GM19452 (cell line): ENCODE data around the gene KLKB1.
"Not testable (repeated sequence)": the region's sequence is repeated elsewhere in the genome, so short reads cannot be mapped to it uniquely, and the experiment has no call there.

ENCODE experiments used
- ATAC-seq: cut with Tn5 transposase; IDR thresholded peaks from one replicate; pipeline ENCODE4 v1.9.1; 2021; ENCODE audit not compliant: unreplicated experiment

Gene KLKB1

GRCh38 chr4:186264660-186265059 is 37.4 kb downstream of the KLKB1 start:
- ATAC-seq, result no peak

DNA sequence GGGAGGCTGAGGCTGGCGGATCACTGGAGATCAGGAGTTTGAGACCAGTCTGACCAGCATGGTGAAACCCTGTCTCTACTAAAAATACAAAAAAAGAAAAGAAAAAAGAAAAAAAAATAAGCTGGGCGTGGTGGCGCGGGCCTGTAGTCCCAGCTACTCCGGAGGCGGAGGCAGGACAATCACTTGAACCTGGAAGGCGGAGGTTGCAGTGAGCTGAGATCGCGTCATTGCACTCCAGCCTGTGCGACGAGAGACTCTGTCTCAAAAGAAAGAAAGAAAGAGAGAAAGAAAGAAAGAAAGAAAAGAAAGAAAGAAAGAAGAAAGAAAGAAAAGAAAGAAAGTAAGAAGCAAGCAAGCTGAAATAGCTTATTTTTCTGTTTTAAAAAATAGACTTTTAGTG is 37.9 kb downstream of the KLKB1 start:
- ATAC-seq, result not testable (repeated sequence)

GRCh38 chr4:186265683-186266652 is 38.7 kb downstream of the KLKB1 start, which contains the start of gene F11:
Gene F11 (plus strand): TSS chr4:186266189. CDS start chr4:186267137, 948 bp downstream.
- no peak for ATAC-seq

GRCh38 chr4:186266729-186267456 is 39.6 kb downstream of the KLKB1 start:
- ATAC-seq, result no peak

- ATAC-seq, result no peak
Observed at GRCh38 chr4:186271081-186271678, 43.9 kb downstream of the KLKB1 start.

GRCh38 chr4:186272699-186273391 is 45.5 kb downstream of the KLKB1 start:
- no peak for ATAC-seq

GRCh38 chr4:186273392-186273789 is 46.1 kb downstream of the KLKB1 start:
- ATAC-seq, result not testable (repeated sequence)

- ATAC-seq, result no peak
Observed at GRCh38 chr4:186283311-186283710, 56.0 kb downstream of the KLKB1 start.

DNA sequence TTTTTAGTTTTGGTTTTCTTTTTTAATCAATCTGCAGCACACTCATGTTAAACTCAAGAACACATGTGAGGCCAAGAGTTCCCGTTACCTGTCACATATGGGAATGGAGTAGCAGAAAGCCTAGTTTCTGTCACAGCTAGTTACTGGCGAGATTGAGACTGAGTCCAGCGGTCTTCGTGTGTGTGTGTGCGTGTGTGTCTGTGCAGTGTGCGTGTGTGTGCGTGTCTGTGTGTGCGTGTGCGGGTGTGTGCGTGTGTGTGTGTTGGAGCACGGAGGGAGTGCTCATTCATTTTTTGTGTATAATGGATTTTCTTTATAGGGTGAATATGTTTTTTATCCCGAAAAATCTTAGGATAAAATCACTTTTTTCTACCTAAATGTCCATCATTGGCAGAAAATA is 57.8 kb downstream of the KLKB1 start:
- no peak for ATAC-seq

- no peak for ATAC-seq
Observed at GRCh38 chr4:186286581-186286980, 59.3 kb downstream of the KLKB1 start.

DNA sequence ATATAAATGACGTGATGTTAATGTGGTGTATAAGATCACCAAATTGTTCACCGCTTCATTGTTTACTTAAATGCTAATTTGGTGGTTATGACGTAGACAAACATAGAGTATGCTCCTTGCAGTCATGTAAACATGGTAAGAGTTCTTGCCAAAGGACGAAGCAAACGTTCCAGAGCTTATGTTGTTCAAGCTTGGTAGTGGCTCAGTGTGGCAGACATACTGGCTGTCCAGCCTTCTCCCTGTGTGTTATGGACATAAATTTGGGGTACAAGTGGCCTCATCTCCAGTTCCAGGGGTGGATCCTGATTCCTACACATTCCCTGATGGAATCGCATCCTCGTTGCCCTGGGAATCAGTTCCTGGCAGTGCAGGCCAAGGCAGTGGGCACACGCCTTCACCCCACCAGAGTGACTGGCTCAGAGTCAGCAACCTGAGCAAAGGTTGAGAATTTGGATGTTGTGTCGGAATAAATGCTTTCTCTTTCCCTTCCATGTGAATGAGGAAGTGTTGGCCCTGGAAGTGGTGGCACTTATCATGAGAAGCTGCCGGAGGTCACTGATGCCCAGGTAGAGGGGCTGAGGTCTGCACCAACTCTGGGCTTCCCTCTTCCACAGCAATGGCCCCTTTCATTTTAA is 64.1 kb downstream of the KLKB1 start:
- ATAC-seq, result no peak

- ATAC-seq, result no peak
Observed at GRCh38 chr4:186294160-186294559, 66.9 kb downstream of the KLKB1 start.

GRCh38 chr4:186296481-186296880 is 69.2 kb downstream of the KLKB1 start:
- ATAC-seq, result no peak

- no peak for ATAC-seq
Observed at GRCh38 chr4:186297013-186297645, 69.8 kb downstream of the KLKB1 start.

- ATAC-seq, result no peak
Observed at GRCh38 chr4:186298031-186298647, 70.8 kb downstream of the KLKB1 start.

GRCh38 chr4:186299291-186299690 is 72.0 kb downstream of the KLKB1 start:
- ATAC-seq, result no peak

- no peak for ATAC-seq
Observed at GRCh38 chr4:186300659-186301390, 73.5 kb downstream of the KLKB1 start.

DNA sequence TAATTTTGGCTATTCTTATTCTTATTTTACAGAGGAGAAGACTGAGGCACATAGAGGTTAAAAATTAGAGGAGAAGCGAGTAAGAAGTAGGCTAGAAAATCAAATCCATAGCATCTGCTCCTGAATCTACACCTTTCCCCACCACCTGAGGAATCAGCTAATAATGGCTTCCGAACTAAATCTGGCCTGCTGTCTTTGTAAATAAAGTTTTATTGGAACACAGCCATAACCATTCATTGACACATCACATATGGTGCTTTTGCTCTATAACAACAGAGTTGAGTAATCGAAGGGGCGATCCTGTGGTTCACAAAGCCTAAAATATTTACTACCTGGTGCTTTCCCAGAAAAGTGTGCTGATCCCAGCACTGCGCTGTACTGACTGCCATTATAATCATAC is 76.9 kb downstream of the KLKB1 start:
- ATAC-seq, result no peak
